CD14-positive monocyte (primary cell): Measurements from ENCODE around the gene HAUS5. TPM values are rescaled to one million over a fixed set of nuclear protein-coding genes. Genes with fewer than 3 reads are reported as not detected.

Source experiments
- DNase-seq, 3 donors: peaks; one replicate each; pipeline ENCODE4 v3.0.0-alpha.2; 2011 to 2022
- H2AFZ ChIP-seq: 2 replicates; pipeline ENCODE4 v1.6.0; 2012; ENCODE audit warnings: mild to moderate bottlenecking, low read depth, low read length, inconsistent platforms; ENCODE audit not compliant: insufficient read depth, poor library complexity, severe bottlenecking
- H3K27ac ChIP-seq, 2 donors: 1 replicate in 1 of 2; 2 replicates in 1 of 2; pipeline ENCODE4 v1.5.1; 2012 to 2013; ENCODE audit warnings: low read length in 2 of 2, control low read depth in 1 of 2, inconsistent platforms in 1 of 2, low read depth in 1 of 2, mild to moderate bottlenecking in 1 of 2
- H3K27me3 ChIP-seq, 2 donors: one replicate each; pipeline versions ENCODE4 v1.6.0 to v1.6.1; 2011 to 2013; ENCODE audit warnings: low read length in 2 of 2; ENCODE audit not compliant: control insufficient read depth in 2 of 2, insufficient read depth in 2 of 2
- H3K36me3 ChIP-seq, 2 donors: replicated peaks in 1 of 2; 1 replicate in 1 of 2; 2 replicates in 1 of 2; pipeline versions ENCODE4 v1.5.1 to v1.6.1; 2012 to 2013; ENCODE audit warnings: low read length in 2 of 2, control low read depth in 1 of 2, inconsistent platforms in 1 of 2, mild to moderate bottlenecking in 1 of 2; ENCODE audit not compliant: insufficient read depth in 2 of 2, control insufficient read depth in 1 of 2
- H3K4me1 ChIP-seq, 2 donors: 1 replicate in 1 of 2; 2 replicates in 1 of 2; pipeline versions ENCODE4 v1.5.1 to v1.6.1; 2012 to 2013; ENCODE audit warnings: low read length in 2 of 2, control low read depth in 1 of 2, inconsistent platforms in 1 of 2, mild to moderate bottlenecking in 1 of 2, moderate library complexity in 1 of 2; ENCODE audit not compliant: insufficient read depth in 2 of 2, control insufficient read depth in 1 of 2
- H3K4me2 ChIP-seq: replicated peaks from 2 replicates; pipeline ENCODE3; 2012; ENCODE audit warnings: low read length, moderate library complexity, mild to moderate bottlenecking; ENCODE audit not compliant: poor library complexity, severe bottlenecking; ENCODE audit errors: extremely low read depth
- H3K4me3 ChIP-seq, 3 experiments: fragments of 200-600 bp in 1 of 3; sonication (generic) in 1 of 3; replicated peaks in 1 of 3; 1 replicate in 2 of 3; 2 replicates in 1 of 3; pipeline ENCODE4 v1.5.1; 2011 to 2013; ENCODE audit warnings: low read length in 3 of 3, mild to moderate bottlenecking in 3 of 3, control low read depth in 2 of 3, low read depth in 2 of 3, inconsistent platforms in 1 of 3, moderate library complexity in 1 of 3
- H3K79me2 ChIP-seq: 2 replicates; pipeline ENCODE4 v1.6.0; 2012; ENCODE audit warnings: mild to moderate bottlenecking, control low read depth, inconsistent platforms, low read length, moderate library complexity; ENCODE audit not compliant: insufficient read depth
- H3K9ac ChIP-seq: 2 replicates; pipeline ENCODE4 v1.6.0; 2017; ENCODE audit warnings: low read length, mild to moderate bottlenecking; ENCODE audit not compliant: insufficient read depth, poor library complexity, severe bottlenecking
- H3K9me3 ChIP-seq, 2 donors: replicated peaks in 1 of 2; 1 replicate in 1 of 2; 2 replicates in 1 of 2; pipeline versions ENCODE4 v1.5.1 to v1.6.1; 2012 to 2013; ENCODE audit warnings: low read length in 2 of 2, control low read depth in 1 of 2; ENCODE audit not compliant: control insufficient read depth in 1 of 2, insufficient read depth in 1 of 2
- H4K20me1 ChIP-seq: 2 replicates; pipeline ENCODE4 v1.6.0; 2012; ENCODE audit warnings: mild to moderate bottlenecking, low read length, control low read depth, moderate library complexity; ENCODE audit not compliant: insufficient read depth
- H3K27ac Mint-ChIP-seq, 7 donors: one replicate each; pipeline ENCODE4 v1.8.0; 2020; ENCODE audit warnings: mild to moderate bottlenecking in 7 of 7, mixed read lengths in 7 of 7, moderate library complexity in 6 of 7, inconsistent platforms in 2 of 7
- H3K27me3 Mint-ChIP-seq, 3 donors: one replicate each; pipeline ENCODE4 v1.8.0; 2021 to 2022; ENCODE audit warnings: low read depth in 3 of 3, mild to moderate bottlenecking in 3 of 3, mixed read lengths in 3 of 3, moderate library complexity in 3 of 3, inconsistent platforms in 1 of 3
- H3K36me3 Mint-ChIP-seq, 2 donors: one replicate each; pipeline ENCODE4 v1.8.0; 2020; ENCODE audit warnings: mixed read lengths in 2 of 2, inconsistent platforms in 1 of 2, mild to moderate bottlenecking in 1 of 2
- H3K4me1 Mint-ChIP-seq: one replicate; pipeline ENCODE4 v1.8.0; 2020; ENCODE audit warnings: mild to moderate bottlenecking, mixed read lengths
- H3K4me3 Mint-ChIP-seq, 2 donors: one replicate each; pipeline ENCODE4 v1.8.0; 2020; ENCODE audit warnings: mild to moderate bottlenecking in 2 of 2, mixed read lengths in 2 of 2, moderate library complexity in 1 of 2
- H3K9me3 Mint-ChIP-seq, 7 donors: one replicate each; pipeline ENCODE4 v1.8.0; 2020 to 2022; ENCODE audit warnings: mixed read lengths in 7 of 7, mild to moderate bottlenecking in 6 of 7, moderate library complexity in 6 of 7, inconsistent platforms in 2 of 7
- CTCF ChIP-seq: fragments of 200-600 bp; IDR thresholded peaks from one replicate; pipeline ENCODE4 v1.8.0; 2022; ENCODE audit warnings: antibody characterized with exemption, mild to moderate bottlenecking
- WGBS: methylation state at CpG from one replicate; pipeline ENCODE4 v1.1.5; 2013; ENCODE audit warnings: missing lambda C conversion rate; ENCODE audit not compliant: insufficient coverage; 5-methylcytosine and 5-hydroxymethylcytosine counted together
- intact Hi-C, 2 donors: fragments of 100-400 bp; cut with micrococcal nuclease; formaldehyde crosslinking; loops; one replicate each; pipeline versions ENCODE4 v1.15.0 to v1.15.1; 2023
- polyA plus RNA-seq, 3 donors: library from polyadenylated mRNA; depleted of rRNA in 1 of 3; unstranded in 2 of 3; stranded (reverse) in 1 of 3; fragments of 300-500 nt in 2 of 3; fragments of >200 nt in 1 of 3; fragmentation: Illumina TruSeq in 2 of 3; gene quantifications; 1 replicate in 2 of 3; 2 replicates in 1 of 3; pipeline ENCODE4 v1.2.3, GENCODE V29; 2012 to 2021

The HAUS5 gene
- polyA plus RNA-seq, 3 donors = 0.94 to 6.3 (median 0.99) TPM

GRCh38 chr19:35673121-35673804 is 60.7 kb downstream of the HAUS5 start:
- Mint-ChIP-seq H3K27ac (peak overlapping the region in 1 of 7 donors; percentile 30), H3K9me3 (peaks cover 0 to 9% (median 0%) of the 10 kb centered on the region in 7 donors), H3K4me1 (peaks cover 6% of the 10 kb centered on the region), H3K4me3 (peak overlapping the region; percentile 37 to 77), H3K27me3 (peaks cover 54 to 66% (median 59%) of the 10 kb centered on the region in 3 donors), H3K36me3 (no peaks in the 10 kb centered on the region)
- Histone ChIP-seq H3K4me3 (peak overlapping the region in 1 of 3 experiments; percentile 54), H4K20me1 (no peaks in the 10 kb centered on the region), H2AFZ (peak overlapping the region; percentile 80), H3K4me2 (peak overlapping the region; percentile 45), H3K9me3 (peaks cover 0 to 7% of the 10 kb centered on the region in 2 donors), H3K27me3 (peaks cover 9 to 39% of the 10 kb centered on the region in 2 donors), H3K36me3 (no peaks in the 10 kb centered on the region), H3K79me2 (no peaks in the 10 kb centered on the region), H3K9ac (no peak overlapping the region), H3K4me1 (peaks cover 0 to 6% of the 10 kb centered on the region in 2 donors), H3K27ac (no peak overlapping the region)
- intact Hi-C loops = no loop called here
- 2% methylated on average over 18 of the region's 39 CpGs for WGBS
- TF ChIP-seq CTCF = no peak
- DNase-seq = peak in 1 of 3 donors; percentile 42

Other genes with a start within 250 kb of the HAUS5 start
- 1 to 10 TPM in 1 of 3 donors, under 1 TPM in 1, not detected in 1; 0.17 to 2.9 TPM for gene GPR42, start 241.7 kb upstream of the HAUS5 start, polyA plus RNA-seq
- gene FFAR2, start 164.5 kb upstream of the HAUS5 start, polyA plus RNA-seq = 10 to 100 TPM in 2 of 3 donors, 1 to 10 TPM in 1; 5.7 to 38.7 (median 10.8) TPM
- not detected for gene KRTDAP, start 122.3 kb upstream of the HAUS5 start, polyA plus RNA-seq
- gene DMKN, start 99.1 kb upstream of the HAUS5 start, polyA plus RNA-seq = not detected
- gene SBSN, start 84.4 kb upstream of the HAUS5 start, polyA plus RNA-seq = not detected
- gene GAPDHS, start 79.3 kb upstream of the HAUS5 start, polyA plus RNA-seq = not detected
- 100 to 1,000 TPM in 2 of 3 donors, 10 to 100 TPM in 1; 75.5 to 165 (median 165) TPM for gene TMEM147, start 67.1 kb upstream of the HAUS5 start, polyA plus RNA-seq
- not detected for gene ATP4A, start 49.1 kb upstream of the HAUS5 start, polyA plus RNA-seq
- not detected for gene PMIS2, start 26.6 kb upstream of the HAUS5 start, polyA plus RNA-seq
- gene RBM42, start 16.3 kb downstream of the HAUS5 start, polyA plus RNA-seq = 10 to 100 TPM; 29.5 to 53.3 (median 50.3) TPM
- gene ETV2, start 29.0 kb downstream of the HAUS5 start, polyA plus RNA-seq = under 1 TPM; 0.17 to 0.93 (median 0.82) TPM
- gene COX6B1, start 35.6 kb downstream of the HAUS5 start, polyA plus RNA-seq = 100 to 1,000 TPM; 611 to 948 (median 825) TPM
- not detected for gene UPK1A, start 53.8 kb downstream of the HAUS5 start, polyA plus RNA-seq
- gene ZBTB32, start 91.8 kb downstream of the HAUS5 start, polyA plus RNA-seq = under 1 TPM in 1 of 3 donors, not detected in 2; 0.05 TPM
- gene KMT2B, start 105.3 kb downstream of the HAUS5 start, polyA plus RNA-seq = 10 to 100 TPM in 1 of 3 donors, under 1 TPM in 2; 0.32 to 63.6 (median 0.65) TPM
- gene IGFLR1, start 129.7 kb downstream of the HAUS5 start, polyA plus RNA-seq = 100 to 1,000 TPM in 2 of 3 donors, 10 to 100 TPM in 1; 80.5 to 144 (median 119) TPM
- gene U2AF1L4, start 132.7 kb downstream of the HAUS5 start, polyA plus RNA-seq = 100 to 1,000 TPM in 1 of 3 donors, 1 to 10 TPM in 2; 6.2 to 140 (median 8.7) TPM
- gene PSENEN, start 132.9 kb downstream of the HAUS5 start, polyA plus RNA-seq = 100 to 1,000 TPM in 2 of 3 donors, 10 to 100 TPM in 1; 29.7 to 149 (median 129) TPM
- gene LIN37, start 135.8 kb downstream of the HAUS5 start, polyA plus RNA-seq = 10 to 100 TPM in 1 of 3 donors, 1 to 10 TPM in 2; 5.6 to 28.6 (median 7.2) TPM
- gene HSPB6, start 144.3 kb downstream of the HAUS5 start, polyA plus RNA-seq = not detected
- 10 to 100 TPM in 1 of 3 donors, 1 to 10 TPM in 2; 1.8 to 14.7 (median 2.9) TPM for gene PROSER3, start 145.4 kb downstream of the HAUS5 start, polyA plus RNA-seq
- 1 to 10 TPM in 1 of 3 donors, not detected in 2; 8.6 TPM for gene ARHGAP33, start 162.8 kb downstream of the HAUS5 start, polyA plus RNA-seq
- not detected for gene PRODH2, start 200.1 kb downstream of the HAUS5 start, polyA plus RNA-seq
- gene NPHS1, start 239.8 kb downstream of the HAUS5 start, polyA plus RNA-seq = not detected
- gene KIRREL2, start 244.2 kb downstream of the HAUS5 start, polyA plus RNA-seq = not detected